Neutrophil (primary cell): Measurements from ENCODE around the gene ERVW-1.
"Not testable (repeated sequence)": the region's sequence is repeated elsewhere in the genome, so short reads cannot be mapped to it uniquely, and the experiment has no call there.

Experiments used
- H3K27ac ChIP-seq: fragments of 200-600 bp; sonication (generic); 2 replicates; pipeline ENCODE4 v1.5.1; 2016; ENCODE audit warnings: mild to moderate bottlenecking, moderate library complexity
- H3K27me3 ChIP-seq: fragments of 200-600 bp; sonication (generic); 2 replicates; pipeline ENCODE4 v1.6.0; 2016; ENCODE audit warnings: mild to moderate bottlenecking
- H3K36me3 ChIP-seq: fragments of 200-600 bp; sonication (generic); 2 replicates; pipeline ENCODE4 v1.5.1; 2017
- H3K4me1 ChIP-seq, 2 experiments: fragments of 200-600 bp in 1 of 2; sonication (generic) in 1 of 2; 1 replicate in 1 of 2; 2 replicates in 1 of 2; pipeline versions ENCODE4 v1.5.1 to v1.6.1; 2013 to 2016; ENCODE audit warnings: low read depth in 1 of 2, low read length in 1 of 2, mild to moderate bottlenecking in 1 of 2, moderate library complexity in 1 of 2; ENCODE audit not compliant: control insufficient read depth in 1 of 2, insufficient read depth in 1 of 2
- H3K4me3 ChIP-seq, 2 experiments: fragments of 200-600 bp in 1 of 2; sonication (generic) in 1 of 2; 1 replicate in 1 of 2; 2 replicates in 1 of 2; pipeline ENCODE4 v1.5.1; 2013 to 2016; ENCODE audit warnings: low read depth in 1 of 2, low read length in 1 of 2, mild to moderate bottlenecking in 1 of 2, moderate library complexity in 1 of 2
- H3K9me3 ChIP-seq: fragments of 200-600 bp; sonication (generic); 2 replicates; pipeline ENCODE4 v1.5.1; 2016
- TF ChIP-seq, protein P1 (sequence below): fragments of 200-600 bp; sonication (generic); IDR thresholded peaks from 2 replicates; pipeline ENCODE4 v1.5.1; 2016; ENCODE audit warnings: antibody characterized with exemption

The ERVW-1 gene

DNA sequence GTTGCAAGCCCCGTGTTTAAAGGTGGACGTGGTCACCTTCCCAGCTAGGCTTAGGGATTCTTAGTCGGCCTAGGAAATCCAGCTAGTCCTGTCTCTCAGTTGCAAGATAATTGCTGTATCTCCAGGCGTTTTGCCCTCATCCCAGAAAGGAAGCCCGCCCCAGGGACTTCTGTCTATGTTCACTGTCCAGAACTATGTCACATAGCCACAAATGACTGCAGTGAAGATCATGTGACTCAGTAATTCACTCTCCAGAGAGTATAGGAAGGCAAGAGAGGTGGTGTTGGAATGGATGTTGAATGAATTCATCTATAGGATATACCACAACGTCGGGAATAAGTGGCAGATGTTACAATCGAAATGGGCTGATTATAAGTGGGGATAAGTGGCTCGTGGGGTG is 349 bp upstream of the ERVW-1 start:
- no peak overlapping the region for H3K27ac ChIP-seq
- TF ChIP-seq, protein P1, sequence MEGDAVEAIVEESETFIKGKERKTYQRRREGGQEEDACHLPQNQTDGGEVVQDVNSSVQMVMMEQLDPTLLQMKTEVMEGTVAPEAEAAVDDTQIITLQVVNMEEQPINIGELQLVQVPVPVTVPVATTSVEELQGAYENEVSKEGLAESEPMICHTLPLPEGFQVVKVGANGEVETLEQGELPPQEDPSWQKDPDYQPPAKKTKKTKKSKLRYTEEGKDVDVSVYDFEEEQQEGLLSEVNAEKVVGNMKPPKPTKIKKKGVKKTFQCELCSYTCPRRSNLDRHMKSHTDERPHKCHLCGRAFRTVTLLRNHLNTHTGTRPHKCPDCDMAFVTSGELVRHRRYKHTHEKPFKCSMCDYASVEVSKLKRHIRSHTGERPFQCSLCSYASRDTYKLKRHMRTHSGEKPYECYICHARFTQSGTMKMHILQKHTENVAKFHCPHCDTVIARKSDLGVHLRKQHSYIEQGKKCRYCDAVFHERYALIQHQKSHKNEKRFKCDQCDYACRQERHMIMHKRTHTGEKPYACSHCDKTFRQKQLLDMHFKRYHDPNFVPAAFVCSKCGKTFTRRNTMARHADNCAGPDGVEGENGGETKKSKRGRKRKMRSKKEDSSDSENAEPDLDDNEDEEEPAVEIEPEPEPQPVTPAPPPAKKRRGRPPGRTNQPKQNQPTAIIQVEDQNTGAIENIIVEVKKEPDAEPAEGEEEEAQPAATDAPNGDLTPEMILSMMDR, result no peak
- no peaks in the 10 kb centered on the region for H3K4me1 ChIP-seq
- H3K4me3 ChIP-seq, result no peak overlapping the region
- H3K27me3 ChIP-seq, result no peaks in the 10 kb centered on the region
- H3K36me3 ChIP-seq, result no peaks in the 10 kb centered on the region
- H3K9me3 ChIP-seq, result no peaks in the 10 kb centered on the region

DNA sequence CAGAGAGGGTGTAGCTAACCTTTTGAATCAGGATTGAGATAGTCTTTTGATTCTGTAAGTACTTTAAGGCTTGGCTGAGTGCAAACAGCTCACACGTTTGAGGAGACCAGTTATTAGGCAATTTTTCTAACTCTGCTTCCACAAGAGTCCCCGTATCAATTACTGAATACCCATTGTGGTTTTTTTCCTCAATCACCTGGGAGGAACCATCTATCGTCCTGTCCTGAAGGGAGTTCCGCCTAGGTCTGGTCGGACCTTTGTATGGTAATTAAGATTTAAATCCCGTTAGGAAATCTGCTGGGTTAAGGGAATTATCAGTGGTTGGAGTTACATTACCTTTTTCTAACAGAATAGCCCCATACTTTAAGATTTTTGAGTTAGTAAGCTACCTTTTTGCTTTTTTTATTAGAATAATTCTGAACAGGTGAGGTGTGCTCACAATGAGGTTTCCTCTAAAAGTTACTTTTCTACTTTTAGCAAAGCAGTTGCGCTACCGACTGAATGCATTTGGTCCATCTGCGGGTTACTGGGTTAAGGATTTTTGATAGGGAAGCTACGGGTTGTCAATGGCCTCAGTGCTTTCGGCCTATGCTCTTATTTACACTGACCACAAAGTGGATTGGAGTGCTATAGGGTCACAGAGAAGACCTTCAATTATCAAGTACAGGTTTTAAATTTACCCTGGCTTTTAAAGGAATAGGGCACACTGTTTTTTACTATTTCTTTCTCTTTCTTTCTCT is 1.7 kb downstream of the ERVW-1 start:
- H3K27me3 ChIP-seq, H3K4me3 ChIP-seq, H3K36me3 ChIP-seq, H3K4me1 ChIP-seq, H3K9me3 ChIP-seq, H3K27ac ChIP-seq: not testable (repeated sequence)

DNA sequence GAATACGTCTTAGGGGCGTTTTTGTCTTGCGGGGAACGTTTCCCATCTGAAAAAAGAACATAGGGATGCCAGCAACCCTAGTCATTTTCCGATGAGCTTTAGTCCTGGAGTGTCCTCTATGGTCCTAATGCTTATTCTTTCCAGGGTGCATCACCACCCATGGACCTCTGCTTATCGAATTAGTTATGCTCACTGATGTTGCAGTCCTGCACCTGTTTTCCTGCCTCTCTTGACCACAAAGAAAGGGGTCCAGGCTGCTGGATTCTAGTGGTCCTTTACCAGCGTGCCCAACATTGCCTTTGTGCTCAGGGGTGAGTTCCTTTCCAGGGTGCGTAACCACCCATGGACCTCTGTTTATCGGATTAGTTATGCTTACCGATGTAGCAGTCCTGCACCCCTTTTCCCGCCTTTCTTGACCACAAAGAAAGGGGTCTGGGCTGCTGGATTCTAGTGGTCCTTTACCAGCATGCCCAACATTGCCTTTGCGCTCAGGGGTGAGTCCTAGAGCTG is 2.4 kb downstream of the ERVW-1 start:
- not testable (repeated sequence) for H3K4me1 ChIP-seq, H3K27ac ChIP-seq, H3K27me3 ChIP-seq, H3K4me3 ChIP-seq, H3K9me3 ChIP-seq, H3K36me3 ChIP-seq

DNA sequence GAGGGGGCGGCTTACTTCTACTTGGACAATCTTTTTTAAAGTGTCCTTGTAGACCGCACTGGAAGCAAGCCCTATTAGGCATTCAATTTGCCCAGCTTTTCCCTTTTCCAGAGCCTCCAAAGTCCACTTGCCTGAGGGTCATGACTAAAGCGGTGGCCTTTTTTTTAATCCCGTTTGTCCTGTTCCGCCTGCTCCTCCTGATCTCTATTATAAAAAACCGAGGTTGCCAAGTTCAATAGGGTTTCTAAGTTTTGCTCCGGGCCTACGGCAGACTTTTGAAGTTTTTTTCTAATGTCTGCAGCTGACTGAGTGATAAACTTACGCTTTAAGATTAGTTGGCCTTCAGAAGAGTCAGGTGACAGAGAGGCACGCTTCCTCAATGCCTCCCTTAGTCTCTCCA is 3.8 kb downstream of the ERVW-1 start:
- H3K27me3 ChIP-seq, H3K4me3 ChIP-seq, H3K27ac ChIP-seq, H3K36me3 ChIP-seq, H3K9me3 ChIP-seq, H3K4me1 ChIP-seq: not testable (repeated sequence)

DNA sequence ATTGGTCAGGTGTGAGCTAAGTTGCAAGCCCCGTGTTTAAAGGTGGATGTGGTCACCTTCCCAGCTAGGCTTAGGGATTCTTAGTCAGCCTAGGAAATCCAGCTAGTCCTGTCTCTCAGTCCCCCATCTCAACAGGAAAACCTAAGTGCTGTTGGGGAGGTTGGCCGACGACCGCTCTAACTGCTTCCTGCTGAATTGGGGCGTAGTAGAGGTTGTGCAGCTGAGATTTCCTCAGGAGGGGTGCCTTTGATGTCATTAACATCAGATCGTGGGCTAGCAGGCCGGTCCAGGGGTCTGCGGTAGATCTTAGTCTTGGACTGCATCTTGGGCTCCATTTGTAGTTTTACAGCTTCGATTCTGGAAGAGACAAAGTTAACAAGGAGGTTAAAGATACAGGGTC is 9.2 kb downstream of the ERVW-1 start:
- not testable (repeated sequence) for H3K27ac ChIP-seq, H3K27me3 ChIP-seq, H3K9me3 ChIP-seq, H3K4me1 ChIP-seq, H3K4me3 ChIP-seq, H3K36me3 ChIP-seq

DNA sequence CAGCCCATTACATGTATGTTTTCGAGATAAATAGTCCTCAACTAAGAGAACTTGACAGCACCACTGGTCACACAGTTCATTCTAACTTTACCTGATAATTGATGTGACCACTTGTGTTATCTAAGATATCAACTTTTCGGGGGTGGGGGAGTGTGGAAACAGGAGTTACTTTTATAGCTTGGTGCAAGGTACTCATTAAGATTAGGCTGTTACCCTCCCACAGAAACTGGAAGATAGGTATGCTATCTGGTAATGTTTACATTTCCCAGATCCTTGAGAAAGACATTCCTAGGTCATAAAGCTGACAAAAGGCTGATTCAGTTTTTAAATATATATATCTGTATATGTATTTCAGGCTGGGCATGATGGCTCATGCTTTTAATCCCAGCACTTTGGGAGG is 11.1 kb downstream of the ERVW-1 start:
- H3K4me3 ChIP-seq, result no peak overlapping the region
- H3K4me1 ChIP-seq, result no peaks in the 10 kb centered on the region
- TF ChIP-seq, protein P1, result no peak
- H3K27ac ChIP-seq, result no peak overlapping the region
- no peaks in the 10 kb centered on the region for H3K9me3 ChIP-seq
- no peaks in the 10 kb centered on the region for H3K27me3 ChIP-seq
- H3K36me3 ChIP-seq, result no peaks in the 10 kb centered on the region

DNA sequence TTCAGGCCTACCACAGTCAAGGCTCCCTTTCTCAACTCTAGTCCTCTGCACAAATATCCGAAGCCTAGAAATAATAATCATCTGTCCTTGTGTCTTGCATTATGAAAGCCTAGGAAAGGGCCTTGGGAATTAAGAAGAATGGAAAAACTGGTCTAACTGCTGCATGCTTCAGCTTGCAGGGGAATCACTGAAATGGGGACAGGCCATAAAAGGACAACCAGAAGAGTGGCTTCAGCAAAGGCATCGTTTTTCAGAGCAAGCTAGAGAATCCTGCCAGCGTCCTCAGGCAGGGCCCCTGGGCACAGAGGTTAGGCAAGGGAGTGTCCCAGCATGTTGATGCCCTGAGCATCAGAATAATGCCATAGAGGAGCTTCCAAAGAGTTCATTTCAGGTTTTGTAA is 13.2 kb downstream of the ERVW-1 start:
- H3K27me3 ChIP-seq, result no peaks in the 10 kb centered on the region
- H3K4me3 ChIP-seq, result no peak overlapping the region
- H3K27ac ChIP-seq, result no peak overlapping the region
- no peaks in the 10 kb centered on the region for H3K4me1 ChIP-seq
- H3K36me3 ChIP-seq, result no peaks in the 10 kb centered on the region
- TF ChIP-seq, protein P1, result no peak
- no peaks in the 10 kb centered on the region for H3K9me3 ChIP-seq
